GM12878 (cell line): ENCODE data around the gene SERPINH1. TPM values are rescaled to one million over a fixed set of nuclear protein-coding genes. Genes with fewer than 3 reads are reported as not detected.

Experiments
- ATAC-seq: fragments of 200-7000 bp; cut with Tn5 transposase; 3 replicates; pipeline ENCODE4 v1.9.1; 2020; ENCODE audit warnings: mild to moderate bottlenecking, moderate library complexity
- BruUV-seq: library from RNA; stranded (reverse); fragments of 400-500 nt; replicated peaks from 2 replicates; lab custom pipeline; 2021; lab: Mats Ljungman, UMichigan
- CTCF ChIA-PET: fragments of 300-600 bp; sonication (Branson Sonifier 250); formaldehyde crosslinking; extraction: SDS; loops from one replicate; lab custom pipeline; 2021; ENCODE audit warnings: inconsistent platforms; lab: Yijun Ruan, JAX
- POLR2A ChIA-PET: fragments of 350-600 bp; formaldehyde crosslinking; extraction: SDS; loops from one replicate; lab custom pipeline; 2021; ENCODE audit warnings: inconsistent platforms; lab: Charles Lee
- RAD21 ChIA-PET: fragments of 300-600 bp; sonication (Branson Sonifier 250); formaldehyde crosslinking; loops from one replicate; lab custom pipeline; 2023; ENCODE audit warnings: antibody characterized with exemption; ENCODE audit not compliant: unreplicated experiment; lab: Charles Lee
- SMC1A ChIA-PET: fragments of 300-600 bp; sonication (Branson Sonifier 250); formaldehyde crosslinking; loops from one replicate; lab custom pipeline; 2023; ENCODE audit not compliant: unreplicated experiment, uncharacterized antibody; lab: Charles Lee
- DNase-seq: peaks from one replicate; pipeline ENCODE4 v3.0.0-alpha.2; 2011; ENCODE audit warnings: low read depth, low spot score
- FAIRE-seq: peaks from 3 replicates; lab custom pipeline; 2011; peaks lifted over from hg19 to GRCh38; lab: Jason Lieb, UNC
- H2AFZ ChIP-seq: 2 replicates; pipeline ENCODE4 v1.6.0; 2011; ENCODE audit warnings: low read depth, low read length, control low read depth; ENCODE audit not compliant: control insufficient read depth
- H3K27ac ChIP-seq: 2 replicates; pipeline ENCODE4 v1.5.1; 2011; ENCODE audit warnings: control low read depth; ENCODE audit not compliant: control insufficient read depth, insufficient read depth
- H3K27me3 ChIP-seq, 2 experiments: replicated peaks in 1 of 2; 2 replicates each; pipeline versions ENCODE4 v1.6.0 to v1.6.1; 2011; ENCODE audit warnings: low read length in 1 of 2; ENCODE audit not compliant: control insufficient read depth in 2 of 2, insufficient read depth in 2 of 2
- H3K36me3 ChIP-seq, 2 experiments: 2 replicates each; pipeline ENCODE4 v1.5.1; 2011; ENCODE audit warnings: low read length in 1 of 2; ENCODE audit not compliant: control insufficient read depth in 2 of 2, insufficient read depth in 2 of 2
- H3K4me1 ChIP-seq: 2 replicates; pipeline ENCODE4 v1.6.1; 2011; ENCODE audit warnings: mild to moderate bottlenecking, low read length, moderate library complexity, mixed read lengths; ENCODE audit not compliant: control insufficient read depth, insufficient read depth
- H3K4me2 ChIP-seq: 2 replicates; pipeline ENCODE4 v1.6.0; 2011; ENCODE audit warnings: control low read depth; ENCODE audit not compliant: control insufficient read depth, insufficient read depth
- H3K4me3 ChIP-seq: fragments of 200-600 bp; sonication (generic); 2 replicates; pipeline ENCODE4 v1.5.1; 2016
- H3K79me2 ChIP-seq: 2 replicates; pipeline ENCODE4 v1.6.0; 2011; ENCODE audit warnings: low read length; ENCODE audit not compliant: control insufficient read depth, insufficient read depth
- H3K9ac ChIP-seq: 2 replicates; pipeline ENCODE4 v1.8.0; 2011; ENCODE audit warnings: low read length, control low read depth, mixed read lengths; ENCODE audit not compliant: control insufficient read depth, insufficient read depth
- H3K9me3 ChIP-seq: replicated peaks from 3 replicates; pipeline ENCODE4 v1.5.1; 2011; ENCODE audit warnings: mild to moderate bottlenecking, low read length; ENCODE audit not compliant: control insufficient read depth, insufficient read depth
- H4K20me1 ChIP-seq: 2 replicates; pipeline ENCODE4 v1.6.0; 2011; ENCODE audit not compliant: control insufficient read depth, insufficient read depth
- EP300 ChIP-seq, 2 experiments: fragments of 150-350 bp in 1 of 2; IDR thresholded peaks; 2 replicates each; pipeline ENCODE4 v1.6.1; 2011 to 2012; ENCODE audit warnings: low read depth in 2 of 2, low read length in 2 of 2, borderline replicate concordance in 1 of 2, improper control_type of control experiment in 1 of 2, inconsistent platforms in 1 of 2; ENCODE audit not compliant: control insufficient read depth in 1 of 2
- ESRRA ChIP-seq: IDR thresholded peaks from 2 replicates; pipeline ENCODE4 v1.6.1; 2012; ENCODE audit warnings: mild to moderate bottlenecking, low read length, improper control_type of control experiment
- FOXM1 ChIP-seq: IDR thresholded peaks from 2 replicates; pipeline ENCODE4 v1.6.1; 2012; ENCODE audit warnings: low read depth, mild to moderate bottlenecking, inconsistent platforms, low read length, moderate library complexity
- JUND ChIP-seq: IDR thresholded peaks from 2 replicates; pipeline ENCODE4 v1.6.1; 2012; ENCODE audit warnings: low read depth, mild to moderate bottlenecking, low read length, improper control_type of control experiment, moderate library complexity
- MYB ChIP-seq: fragments of 150-350 bp; IDR thresholded peaks from 2 replicates; pipeline ENCODE4 v1.6.1; 2014; ENCODE audit warnings: mild to moderate bottlenecking, low read depth, low read length, borderline replicate concordance
- NFYB ChIP-seq: IDR thresholded peaks from 2 replicates; pipeline ENCODE4 v1.6.1; 2011; ENCODE audit warnings: low read depth, mild to moderate bottlenecking, low read length, improper control_type of control experiment, moderate library complexity; ENCODE audit not compliant: insufficient read depth
- PAX5 ChIP-seq: IDR thresholded peaks from 2 replicates; pipeline ENCODE4 v1.6.1; 2011; ENCODE audit warnings: low read depth, low read length, borderline replicate concordance
- REST ChIP-seq: IDR thresholded peaks from 2 replicates; pipeline ENCODE4 v1.6.1; 2012; ENCODE audit warnings: mild to moderate bottlenecking, low read depth, low read length
- SMARCA5 ChIP-seq: fragments of 450-650 bp; IDR thresholded peaks from 2 replicates; pipeline ENCODE4 v1.6.1; 2017; ENCODE audit warnings: mild to moderate bottlenecking
- TCF3 ChIP-seq: IDR thresholded peaks from 2 replicates; pipeline ENCODE4 v1.6.1; 2012; ENCODE audit warnings: low read depth, mild to moderate bottlenecking, low read length, borderline replicate concordance; ENCODE audit not compliant: insufficient read depth
- WGBS: methylation state at CpG from one replicate; pipeline ENCODE4 v1.1.6; 2016; ENCODE audit warnings: low lambda C conversion rate; ENCODE audit not compliant: insufficient replicate concordance, insufficient coverage; ENCODE audit errors: missing lambda C conversion rate; 5-methylcytosine and 5-hydroxymethylcytosine counted together
- in situ Hi-C: fragments of 300-500 bp; cut with MboI; formaldehyde crosslinking; loops from 9 replicates; pipeline ENCODE4 v1.14.3; 2018; ENCODE audit warnings: mixed read lengths
- intact Hi-C: fragments of 100-400 bp; cut with micrococcal nuclease; formaldehyde crosslinking; loops from one replicate; pipeline ENCODE4 v1.14.2; 2022; ENCODE audit not compliant: unreplicated experiment
- polyA plus RNA-seq, 11 experiments: library from polyadenylated mRNA; depleted of rRNA in 4 of 11; unstranded in 6 of 11; stranded (reverse) in 5 of 11; fragments of >200 nt; fragmentation: Nextera tagmentation in 4 of 11; fragmentation: Illumina TruSeq in 1 of 11; extraction: Ambion mirVana in 4 of 11; extraction: Trizol in 1 of 11; gene quantifications; 1 replicate in 1 of 11; 2 replicates in 10 of 11; pipeline versions ENCODE4 v1.2.1 to v1.2.3, GENCODE V29; 2011 to 2016; ENCODE audit warnings: inconsistent platforms in 2 of 11, missing spikeins in 2 of 11, low read depth in 1 of 11
- total RNA-seq, 4 experiments: library from RNA; depleted of rRNA in 3 of 4; stranded (reverse); fragments of >200 nt in 3 of 4; fragmentation: Illumina TruSeq in 1 of 4; extraction: Trizol in 1 of 4; gene quantifications; 2 replicates each; pipeline versions ENCODE4 v1.2.1 to v1.2.3, GENCODE V29; 2013 to 2021

The SERPINH1 gene
- total and polyA plus RNA-seq, 10 of the 15 experiments (the other 5 are each of a cell fraction or from before 2014, with no cell fraction given): 0.34 to 19.8 (median 13.7) TPM

GRCh38 chr11:75593286-75593915, 31.3 kb downstream of the SERPINH1 start (continued):
- TF ChIP-seq TCF3: no peak
- TF ChIP-seq JUND: no peak
- TF ChIP-seq PAX5: no peak
- TF ChIP-seq EP300 (IDR thresholded peaks at IDR 0.05; ENCODE audit: borderline replicate concordance in 1 of 2, control insufficient read depth in 1 of 2, low read depth in 2 of 2, low read length in 2 of 2): no peak
- TF ChIP-seq, all 136 proteins: peak for 0

GRCh38 chr11:75594211-75594610, 32.2 kb downstream of the SERPINH1 start:
- ChIA-PET POLR2A (no interaction called here), SMC1A (no interaction called here), RAD21 (no interaction called here), CTCF (interaction anchor here (0.8 to 1.7 kb wide), 2 partner anchors 10 to 112 kb away, joined by 3 to 5 read pairs; no protein-coding TSS in a partner anchor)
- no peaks in the 10 kb centered on the region for H3K9me3 ChIP-seq
- FAIRE-seq: no peak
- in situ Hi-C loops: no loop called here
- no peak overlapping the region for H2AFZ ChIP-seq
- H3K27ac ChIP-seq: no peak overlapping the region
- DNase-seq: no peak
- H3K79me2 ChIP-seq: no peaks in the 10 kb centered on the region
- no peaks in the 10 kb centered on the region for H3K36me3 ChIP-seq
- no peak overlapping the region for H3K9ac ChIP-seq
- H3K4me1 ChIP-seq: peaks cover 8% of the 10 kb centered on the region
- intact Hi-C loops: loop anchor here (10.0 kb wide), 1 partner anchor 171 kb away; the partner anchor contains the start of gene DGAT2
- WGBS: 56% methylated on average over 6 of the region's 6 CpGs
- ATAC-seq: no peak
- no peak overlapping the region for H3K4me3 ChIP-seq
- no peaks in the 10 kb centered on the region; a peak in 2 of 4 replicates for H3K27me3 ChIP-seq
- TF ChIP-seq SMARCA5 (no peak), REST (no peak), FOXM1 (no peak), ESRRA (no peak), NFYB (no peak), MYB (no peak)
- no TSS peak for BruUV-seq
- no peak overlapping the region for H3K4me2 ChIP-seq
- H4K20me1 ChIP-seq: no peaks in the 10 kb centered on the region
